Stomach (tissue), 9 donors: Measurements from ENCODE around the gene GPR17. TPM values are rescaled to one million over a fixed set of nuclear protein-coding genes. Genes with fewer than 3 reads are reported as not detected.

Source experiments
- DNase-seq, 2 donors: peaks; one replicate each; pipeline versions ENCODE4 v3.0.0 to v3.0.0-alpha.2; 2013 to 2019
- H3K27ac ChIP-seq, 5 donors: fragments of 200-600 bp in 4 of 5; sonication (generic) in 4 of 5; one replicate each; pipeline ENCODE4 v1.5.1; 2013 to 2019; ENCODE audit warnings: mild to moderate bottlenecking in 1 of 5, moderate library complexity in 1 of 5
- H3K27me3 ChIP-seq, 3 donors: fragments of 200-600 bp; sonication (generic); one replicate each; pipeline ENCODE4 v1.5.1; 2017 to 2019; ENCODE audit warnings: mixed run types in 1 of 3
- H3K36me3 ChIP-seq, 4 donors: fragments of 200-600 bp; sonication (generic); 1 replicate in 3 of 4; 2 replicates in 1 of 4; pipeline ENCODE4 v1.5.1; 2016 to 2019
- H3K4me1 ChIP-seq, 4 donors: fragments of 200-600 bp; sonication (generic); one replicate each; pipeline ENCODE4 v1.5.1; 2016 to 2019
- H3K4me3 ChIP-seq, 4 donors: fragments of 200-600 bp; sonication (generic) in 3 of 4; one replicate each; pipeline ENCODE4 v1.5.1; 2016 to 2019; ENCODE audit warnings: mild to moderate bottlenecking in 1 of 4
- H3K9me3 ChIP-seq, 4 donors: fragments of 200-600 bp; sonication (generic); one replicate each; pipeline ENCODE4 v1.5.1; 2016 to 2019
- EP300 ChIP-seq: sonication (generic); formaldehyde crosslinking; IDR thresholded peaks from one replicate; pipeline ENCODE4 v1.6.1; 2017; ENCODE audit warnings: antibody characterized with exemption
- POLR2A ChIP-seq, 4 donors: fragments of 450-650 bp; IDR thresholded peaks; one replicate each; pipeline ENCODE4 v1.6.1; 2016; ENCODE audit warnings: antibody characterized with exemption in 4 of 4, control low read depth in 2 of 4, mild to moderate bottlenecking in 1 of 4, moderate library complexity in 1 of 4
- POLR2AphosphoS5 ChIP-seq, 3 donors: sonication (generic); formaldehyde crosslinking; IDR thresholded peaks; one replicate each; pipeline ENCODE4 v1.6.1; 2016; ENCODE audit warnings: antibody characterized with exemption in 3 of 3
- WGBS, 5 donors: extraction: QIAGEN DNeasy Blood & Tissue Kit in 3 of 5; methylation state at CpG; one replicate each; pipeline versions ENCODE4 v1.1.5 to v1.1.7; 2013 to 2018; 5-methylcytosine and 5-hydroxymethylcytosine counted together
- intact Hi-C: fragments of 100-400 bp; cut with DNase I; formaldehyde crosslinking; loops from one replicate; pipeline ENCODE4 v1.15.1; 2023; ENCODE audit warnings: low total_unique reads
- polyA plus RNA-seq, 3 donors: library from polyadenylated mRNA; stranded (reverse); fragments of 200-250 nt; gene quantifications; one replicate each; pipeline ENCODE4 v1.2.3, GENCODE V29; 2013
- total RNA-seq, 5 donors: library from RNA; depleted of rRNA; stranded (reverse); fragments of >200 nt; gene quantifications; one replicate each; pipeline versions ENCODE4 v1.1.0 to v1.2.3, GENCODE V29; 2014 to 2016
- TF ChIP-seq, protein P1 (sequence below), 7 experiments: fragments of 450-650 bp in 4 of 7; fragments of 200-600 bp in 3 of 7; sonication (generic) in 3 of 7; IDR thresholded peaks; one replicate each; pipeline ENCODE4 v1.5.1; 2016 to 2019; ENCODE audit warnings: antibody characterized with exemption in 7 of 7, control low read depth in 2 of 7, mild to moderate bottlenecking in 1 of 7
- donor health status: healthy with polysubstance abuse.
- donor health status: Bipolar disorder and iron deficiency.
- donor health status: healthy.

GPR17 gene
- total and polyA plus RNA-seq, 8 donors, result 0.19 to 0.61 (median 0.25) TPM; not detected in 5

DNA sequence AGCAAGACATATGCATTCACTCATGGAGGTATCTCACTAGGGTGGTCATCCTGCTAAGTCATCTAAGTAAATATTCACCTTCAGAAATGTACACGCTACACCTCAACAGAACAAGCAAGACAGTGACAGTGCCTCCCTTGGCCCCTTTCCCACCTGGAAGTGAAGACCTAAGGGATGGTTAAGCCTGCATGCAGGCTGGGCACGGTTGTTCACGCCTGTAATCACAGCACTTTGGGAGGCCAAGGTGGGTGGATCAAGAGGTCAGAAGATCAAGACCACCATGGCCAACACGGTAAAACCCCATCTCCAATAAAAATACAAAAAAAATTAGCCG is 25.0 kb downstream of the GPR17 start:
- H3K36me3 ChIP-seq, result no peaks in the 10 kb centered on the region
- H3K9me3 ChIP-seq, result no peaks in the 10 kb centered on the region
- H3K4me1 ChIP-seq, result peaks cover 6 to 62% (median 35%) of the 10 kb centered on the region in 4 donors
- DNase-seq, result peak in 1 of 2 donors; percentile 2
- H3K4me3 ChIP-seq, result peak overlapping the region in 2 of 4 donors; percentile 78 to 82
- H3K27ac ChIP-seq, result peak overlapping the region in 3 of 5 donors; percentile 6 to 94 (median 88)
- peaks cover 0 to 46% (median 23%) of the 10 kb centered on the region in 3 donors for H3K27me3 ChIP-seq
- TF ChIP-seq, protein P1, sequence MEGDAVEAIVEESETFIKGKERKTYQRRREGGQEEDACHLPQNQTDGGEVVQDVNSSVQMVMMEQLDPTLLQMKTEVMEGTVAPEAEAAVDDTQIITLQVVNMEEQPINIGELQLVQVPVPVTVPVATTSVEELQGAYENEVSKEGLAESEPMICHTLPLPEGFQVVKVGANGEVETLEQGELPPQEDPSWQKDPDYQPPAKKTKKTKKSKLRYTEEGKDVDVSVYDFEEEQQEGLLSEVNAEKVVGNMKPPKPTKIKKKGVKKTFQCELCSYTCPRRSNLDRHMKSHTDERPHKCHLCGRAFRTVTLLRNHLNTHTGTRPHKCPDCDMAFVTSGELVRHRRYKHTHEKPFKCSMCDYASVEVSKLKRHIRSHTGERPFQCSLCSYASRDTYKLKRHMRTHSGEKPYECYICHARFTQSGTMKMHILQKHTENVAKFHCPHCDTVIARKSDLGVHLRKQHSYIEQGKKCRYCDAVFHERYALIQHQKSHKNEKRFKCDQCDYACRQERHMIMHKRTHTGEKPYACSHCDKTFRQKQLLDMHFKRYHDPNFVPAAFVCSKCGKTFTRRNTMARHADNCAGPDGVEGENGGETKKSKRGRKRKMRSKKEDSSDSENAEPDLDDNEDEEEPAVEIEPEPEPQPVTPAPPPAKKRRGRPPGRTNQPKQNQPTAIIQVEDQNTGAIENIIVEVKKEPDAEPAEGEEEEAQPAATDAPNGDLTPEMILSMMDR (IDR thresholded peaks at IDR 0.05), result no peak
- TF ChIP-seq POLR2A (IDR thresholded peaks at IDR 0.05) (no peak), POLR2AphosphoS5 (IDR thresholded peaks at IDR 0.05) (no peak), EP300 (no peak)
- intact Hi-C loops, result no loop called here
- WGBS, 5 donors, result 67 to 87% (median 79%) methylated on average over 5 of the region's 5 CpGs

DNA sequence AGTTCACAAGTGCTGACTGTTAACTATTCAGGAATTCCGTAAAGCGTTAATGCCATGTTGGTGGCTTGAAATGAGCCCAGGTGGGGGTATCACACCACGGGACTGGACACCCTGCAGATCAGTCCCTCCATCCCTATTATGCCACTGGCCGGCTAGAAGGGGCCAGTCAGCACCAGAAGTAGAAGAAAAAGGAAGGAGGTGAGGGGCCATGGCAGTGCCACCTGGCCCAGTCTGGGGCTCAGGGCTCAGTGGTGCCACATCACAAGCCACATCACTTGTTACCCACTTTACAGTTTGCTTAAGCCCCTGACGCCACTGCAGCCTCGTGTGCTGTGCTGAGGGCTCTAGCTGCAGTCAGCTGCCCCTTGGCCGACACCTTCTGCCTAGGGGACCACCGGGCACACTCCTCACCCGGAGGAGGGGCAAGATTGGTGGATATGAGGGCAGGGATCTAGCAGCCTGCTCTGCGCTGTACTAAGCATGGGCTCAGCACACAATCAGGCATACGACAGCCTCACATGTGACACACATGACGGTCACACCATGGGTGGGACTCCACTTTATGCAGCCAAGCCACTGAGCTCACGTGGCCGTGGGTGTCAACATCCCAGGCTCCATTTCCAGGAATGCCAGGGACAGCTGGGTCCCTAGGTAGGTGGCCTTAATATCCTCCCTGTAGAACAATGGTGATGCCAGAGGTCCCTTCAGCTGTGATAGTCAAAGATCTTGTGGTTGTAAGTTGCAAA is 25.8 kb downstream of the GPR17 start:
- peak in 1 of 2 donors; percentile 17 for DNase-seq
- 64 to 76% (median 70%) methylated on average over 12 to 14 of the region's 14 CpGs for WGBS, 5 donors

DNA sequence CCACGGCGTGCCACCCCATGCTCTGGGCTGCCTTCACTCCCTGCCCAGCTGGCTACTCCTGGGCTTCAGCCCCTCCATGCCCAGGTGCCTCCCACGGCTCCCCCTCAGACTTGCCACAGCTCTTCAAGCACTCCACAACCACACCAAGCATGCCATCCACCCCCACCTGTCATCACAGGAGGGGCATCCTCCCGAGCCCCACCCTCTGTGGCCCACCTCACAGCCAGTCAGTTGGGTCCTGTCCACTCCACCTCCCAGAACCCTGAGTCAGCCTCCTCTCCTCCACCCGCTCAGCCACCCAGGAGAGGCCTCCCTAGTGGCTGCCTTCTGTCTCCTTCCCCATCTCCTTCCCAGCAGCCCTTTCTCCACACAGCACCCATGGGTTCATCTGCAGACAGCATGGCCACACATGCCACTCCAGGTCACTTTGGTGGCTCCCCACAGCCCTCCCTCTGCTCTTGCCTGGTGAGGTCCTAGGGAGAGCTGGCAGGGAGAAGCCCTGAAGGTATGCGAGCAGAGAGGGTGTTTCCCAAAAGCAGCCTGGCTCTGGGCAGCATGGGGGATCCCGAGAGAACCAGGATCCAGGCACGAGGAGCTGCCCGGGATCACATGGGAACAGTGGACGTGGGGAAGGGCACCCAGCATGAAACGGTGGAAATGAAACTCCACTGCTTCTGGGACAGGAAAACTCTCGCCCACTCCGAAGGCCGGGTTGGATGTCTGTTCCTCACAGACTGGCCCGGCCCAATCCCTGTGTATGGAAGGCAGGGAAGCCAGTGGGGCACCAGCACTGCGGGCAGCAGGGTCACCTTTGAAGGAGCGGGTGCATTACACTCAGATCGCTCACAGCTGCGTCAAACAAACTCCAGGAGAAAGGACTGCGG is 26.6 kb downstream of the GPR17 start:
- H3K4me1 ChIP-seq, result peaks cover 14 to 68% (median 39%) of the 10 kb centered on the region in 4 donors
- DNase-seq, result peak in 1 of 2 donors; percentile 23
- peaks cover 0 to 58% (median 28%) of the 10 kb centered on the region in 3 donors for H3K27me3 ChIP-seq
- intact Hi-C loops, result no loop called here
- H3K4me3 ChIP-seq, result peak overlapping the region; percentile 65 to 82 (median 78)
- H3K27ac ChIP-seq, result peak overlapping the region; percentile 14 to 94 (median 86)
- 69 to 74% (median 73%) methylated on average over 14 to 20 of the region's 20 CpGs for WGBS, 5 donors
- H3K36me3 ChIP-seq, result no peaks in the 10 kb centered on the region
- TF ChIP-seq EP300 (no peak), POLR2A (IDR thresholded peaks at IDR 0.05) (no peak), POLR2AphosphoS5 (IDR thresholded peaks at IDR 0.05) (no peak)
- TF ChIP-seq, protein P1 (IDR thresholded peaks at IDR 0.05), result no peak
- H3K9me3 ChIP-seq, result no peaks in the 10 kb centered on the region

More for the DNA sequence above, 25.8 kb downstream of the GPR17 start:
- H3K4me3 ChIP-seq, result peak overlapping the region; percentile 65 to 82 (median 78)
- TF ChIP-seq EP300 (no peak), POLR2AphosphoS5 (IDR thresholded peaks at IDR 0.05) (no peak), POLR2A (IDR thresholded peaks at IDR 0.05) (no peak)
- TF ChIP-seq, protein P1 (IDR thresholded peaks at IDR 0.05), result no peak
- intact Hi-C loops, result no loop called here
- peaks cover 8 to 62% (median 38%) of the 10 kb centered on the region in 4 donors for H3K4me1 ChIP-seq
- H3K27me3 ChIP-seq, result peaks cover 0 to 54% (median 24%) of the 10 kb centered on the region in 3 donors
- no peaks in the 10 kb centered on the region for H3K36me3 ChIP-seq
- no peaks in the 10 kb centered on the region for H3K9me3 ChIP-seq
- peak overlapping the region in 4 of 5 donors; percentile 85 to 94 (median 87) for H3K27ac ChIP-seq
